IPS-18c (cell line): ENCODE results near the gene PRR12.
A peak's percentile ranks its signal among the peaks of the same experiment; 100 is the strongest.

Source experiments
- H3K4me3 ChIP-seq: 2 replicates; pipeline ENCODE4 v1.7.0; 2013; ENCODE audit warnings: low read depth, mild to moderate bottlenecking, low read length, moderate library complexity; ENCODE audit not compliant: insufficient read depth
- H3K9me3 ChIP-seq: one replicate; pipeline ENCODE4 v1.6.1; 2013; ENCODE audit warnings: mild to moderate bottlenecking, low read length, moderate library complexity; ENCODE audit not compliant: control insufficient read depth, insufficient read depth

Gene PRR12

DNA sequence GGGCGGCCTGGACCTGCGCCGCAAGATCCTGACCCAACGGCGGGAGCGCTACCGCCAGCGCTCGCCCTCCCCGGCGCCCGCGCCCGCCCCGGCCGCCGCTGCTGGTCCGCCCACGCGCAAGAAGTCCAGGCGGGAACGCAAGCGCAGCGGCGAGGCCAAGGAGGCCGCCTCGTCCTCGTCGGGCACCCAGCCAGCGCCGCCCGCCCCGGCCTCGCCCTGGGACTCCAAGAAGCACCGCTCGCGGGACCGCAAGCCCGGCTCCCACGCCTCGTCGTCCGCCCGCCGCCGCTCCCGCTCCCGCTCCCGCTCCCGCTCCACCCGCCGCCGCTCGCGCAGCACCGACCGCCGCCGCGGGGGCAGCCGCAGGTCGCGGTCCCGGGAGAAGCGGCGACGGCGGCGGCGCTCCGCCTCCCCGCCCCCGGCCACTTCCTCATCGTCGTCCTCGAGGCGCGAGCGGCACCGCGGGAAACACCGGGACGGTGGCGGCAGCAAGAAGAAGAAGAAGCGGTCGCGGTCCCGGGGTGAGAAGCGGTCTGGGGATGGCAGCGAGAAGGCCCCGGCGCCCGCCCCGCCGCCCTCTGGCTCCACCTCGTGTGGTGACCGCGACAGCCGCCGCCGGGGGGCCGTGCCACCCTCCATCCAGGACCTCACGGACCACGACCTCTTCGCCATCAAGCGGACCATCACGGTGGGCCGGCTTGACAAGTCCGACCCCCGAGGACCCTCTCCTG lies 61.0 kb downstream of the PRR12 start:
- no peaks in the 10 kb centered on the region for H3K9me3 ChIP-seq
- H3K4me3 ChIP-seq, result no peak overlapping the region

DNA sequence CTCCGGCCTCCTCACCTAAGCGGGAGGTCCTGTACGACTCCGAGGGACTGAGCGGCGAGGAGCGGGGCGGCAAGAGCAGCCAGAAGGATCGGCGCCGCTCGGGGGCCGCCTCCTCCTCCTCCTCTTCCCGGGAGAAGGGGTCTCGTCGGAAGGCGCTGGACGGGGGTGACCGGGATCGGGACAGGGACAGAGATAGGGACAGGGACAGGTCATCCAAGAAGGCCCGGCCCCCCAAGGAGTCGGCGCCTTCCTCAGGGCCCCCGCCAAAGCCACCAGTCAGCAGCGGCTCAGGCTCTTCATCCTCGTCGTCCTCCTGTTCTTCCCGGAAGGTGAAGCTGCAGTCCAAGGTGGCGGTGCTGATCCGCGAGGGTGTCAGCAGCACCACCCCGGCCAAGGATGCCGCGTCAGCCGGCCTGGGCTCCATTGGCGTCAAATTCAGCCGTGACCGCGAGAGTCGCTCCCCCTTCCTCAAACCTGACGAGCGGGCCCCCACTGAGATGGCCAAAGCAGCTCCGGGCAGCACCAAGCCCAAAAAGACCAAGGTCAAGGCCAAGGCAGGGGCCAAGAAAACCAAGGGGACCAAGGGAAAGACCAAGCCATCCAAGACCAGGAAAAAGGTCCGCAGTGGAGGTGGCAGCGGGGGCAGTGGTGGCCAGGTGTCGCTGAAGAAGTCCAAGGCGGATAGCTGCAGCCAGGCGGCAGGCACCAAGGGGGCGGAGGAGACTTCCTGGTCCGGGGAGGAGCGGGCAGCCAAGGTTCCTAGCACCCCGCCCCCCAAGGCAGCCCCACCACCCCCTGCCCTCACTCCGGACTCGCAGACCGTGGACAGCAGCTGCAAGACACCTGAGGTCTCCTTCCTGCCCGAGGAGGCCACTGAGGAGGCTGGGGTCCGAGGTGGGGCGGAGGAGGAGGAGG lies 61.8 kb downstream of the PRR12 start:
- H3K9me3 ChIP-seq, result no peaks in the 10 kb centered on the region
- H3K4me3 ChIP-seq, result no peak overlapping the region

DNA sequence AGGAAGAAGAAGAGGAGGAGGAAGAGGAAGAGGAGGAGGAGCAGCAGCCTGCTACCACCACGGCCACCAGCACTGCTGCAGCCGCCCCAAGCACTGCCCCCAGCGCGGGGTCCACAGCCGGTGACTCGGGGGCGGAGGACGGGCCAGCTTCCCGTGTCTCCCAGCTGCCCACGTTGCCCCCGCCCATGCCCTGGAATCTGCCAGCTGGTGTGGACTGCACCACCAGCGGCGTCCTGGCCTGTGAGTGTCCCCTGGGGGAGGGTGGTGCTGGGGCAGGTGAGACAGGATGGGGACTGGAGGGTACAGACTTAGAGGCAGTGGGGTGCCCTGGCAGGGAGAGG lies 62.5 kb downstream of the PRR12 start:
- Histone ChIP-seq H3K4me3 (no peak overlapping the region), H3K9me3 (no peaks in the 10 kb centered on the region)

DNA sequence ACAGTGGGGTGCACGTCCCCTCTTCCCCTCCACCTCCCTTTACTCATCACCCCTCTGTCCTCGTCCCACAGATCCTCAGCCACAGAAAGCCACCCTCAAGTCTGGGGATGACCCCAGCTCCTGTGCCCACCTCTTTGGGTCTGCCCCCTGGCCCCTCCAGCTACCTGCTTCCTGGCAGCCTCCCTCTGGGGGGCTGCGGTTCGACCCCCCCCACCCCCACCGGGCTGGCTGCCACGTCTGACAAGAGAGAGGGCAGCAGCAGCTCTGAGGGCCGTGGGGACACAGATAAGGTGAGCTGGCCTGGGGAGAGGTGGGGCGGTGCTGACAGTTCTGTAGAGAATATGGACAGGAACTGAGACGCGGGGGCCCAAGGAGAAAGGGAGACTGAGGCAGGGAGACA lies 63.6 kb downstream of the PRR12 start:
- Histone ChIP-seq H3K4me3 (no peak overlapping the region), H3K9me3 (no peaks in the 10 kb centered on the region)

DNA sequence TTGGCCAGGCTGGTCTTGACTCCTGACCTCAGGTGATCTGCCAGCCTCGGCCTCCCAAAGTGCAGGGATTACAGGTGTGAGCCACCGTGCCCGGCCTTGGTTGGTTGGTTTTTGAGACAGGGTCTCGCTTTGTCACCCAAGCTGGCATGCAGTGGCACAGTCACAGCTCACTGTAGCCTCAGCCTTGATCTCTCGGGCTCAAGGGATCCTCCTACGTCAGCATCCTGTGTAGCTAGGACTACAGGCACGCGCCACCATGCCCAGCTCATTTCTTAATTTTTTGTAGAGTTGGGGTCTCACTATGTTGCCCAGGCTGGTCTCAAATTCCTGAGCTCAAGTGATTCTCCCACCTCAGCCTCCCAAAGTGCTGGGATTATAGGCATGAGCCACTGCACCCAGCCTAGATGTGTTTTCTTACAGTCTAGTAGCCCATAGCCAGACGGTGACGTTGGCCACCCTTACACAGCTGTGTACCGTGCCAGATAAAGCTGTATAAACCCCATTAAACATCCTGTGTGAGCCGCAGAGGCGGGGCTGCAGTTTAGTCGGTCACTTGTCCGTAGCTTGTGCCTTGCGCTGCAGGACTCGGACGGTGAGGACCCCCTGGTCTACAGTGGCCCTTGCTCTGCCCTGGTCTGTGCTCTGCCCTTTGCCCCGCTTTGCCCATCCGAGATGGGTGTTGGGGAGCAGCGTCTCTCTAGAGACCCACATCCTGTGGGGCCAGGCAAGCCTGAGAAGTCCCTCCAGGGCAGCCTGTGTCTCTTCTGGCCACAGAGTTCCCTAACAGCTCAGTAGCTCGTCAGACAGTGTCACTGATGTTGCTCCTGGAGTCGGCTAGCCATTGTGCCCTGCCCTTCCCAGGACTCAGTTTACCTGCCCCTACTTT lies 64.8 kb downstream of the PRR12 start:
- no peaks in the 10 kb centered on the region for H3K9me3 ChIP-seq
- no peak overlapping the region for H3K4me3 ChIP-seq

DNA sequence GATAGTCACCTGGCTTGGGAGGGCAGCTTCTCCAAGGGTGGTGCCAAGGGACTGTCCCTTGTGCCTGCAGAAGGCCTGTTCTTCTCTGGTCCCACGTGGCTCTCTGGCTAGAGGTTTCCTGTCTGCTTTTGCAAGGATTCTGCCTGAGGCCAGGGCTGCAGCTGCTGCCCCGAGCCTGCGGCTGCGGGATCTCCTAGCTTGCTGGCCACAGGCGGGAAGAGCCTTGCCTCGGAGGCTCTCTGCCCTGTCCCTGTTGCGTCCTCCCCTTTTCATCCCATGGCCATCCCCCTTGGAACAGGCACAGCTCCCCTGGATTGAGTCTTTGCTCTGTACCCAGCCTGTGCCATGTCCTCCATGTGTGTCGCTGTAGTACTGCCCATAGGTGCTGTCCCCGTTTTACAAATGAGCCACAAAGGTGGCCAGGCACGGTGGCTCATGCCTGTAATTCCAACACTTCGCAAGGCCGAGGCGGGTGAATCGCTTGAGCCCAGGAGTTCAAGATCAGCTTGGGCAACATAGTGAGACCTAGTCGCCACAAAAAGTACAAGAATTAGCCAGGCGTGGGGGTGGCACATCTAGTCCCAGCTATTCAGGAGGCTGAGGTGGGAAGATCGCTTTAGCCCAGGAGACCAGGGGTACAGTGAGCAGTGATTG lies 65.6 kb downstream of the PRR12 start:
- Histone ChIP-seq H3K4me3 (no peak overlapping the region), H3K9me3 (no peaks in the 10 kb centered on the region)

DNA sequence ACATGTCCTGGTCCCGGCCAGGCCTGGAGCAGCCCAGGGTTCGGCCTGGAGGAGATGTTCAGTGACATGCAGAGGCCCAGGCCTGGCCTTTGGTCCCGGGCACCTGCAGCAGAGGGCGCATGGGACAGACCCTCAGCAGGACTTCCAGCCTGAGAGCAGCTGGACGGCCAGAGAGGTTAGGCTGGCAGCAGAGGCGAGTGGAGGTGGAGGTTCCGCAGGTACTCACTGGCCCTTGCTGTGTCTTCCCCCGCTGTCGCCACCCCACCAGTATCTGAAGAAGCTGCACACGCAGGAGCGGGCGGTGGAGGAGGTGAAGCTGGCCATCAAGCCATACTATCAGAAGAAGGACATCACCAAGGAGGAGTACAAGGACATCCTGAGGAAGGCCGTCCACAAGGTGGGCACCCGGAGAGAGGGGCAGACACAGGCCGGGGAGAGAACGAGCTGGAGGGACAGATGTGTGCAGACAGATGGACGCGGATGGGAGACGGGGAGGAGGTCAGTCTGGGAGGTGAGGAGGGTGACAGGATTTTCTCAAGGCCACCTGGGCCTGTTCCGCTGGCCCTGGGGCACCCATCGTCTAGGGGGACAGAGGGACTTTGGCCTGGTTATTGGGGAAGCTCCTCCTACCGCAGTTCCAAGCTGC lies 66.6 kb downstream of the PRR12 start:
- Histone ChIP-seq H3K4me3 (no peak overlapping the region), H3K9me3 (no peaks in the 10 kb centered on the region)

DNA sequence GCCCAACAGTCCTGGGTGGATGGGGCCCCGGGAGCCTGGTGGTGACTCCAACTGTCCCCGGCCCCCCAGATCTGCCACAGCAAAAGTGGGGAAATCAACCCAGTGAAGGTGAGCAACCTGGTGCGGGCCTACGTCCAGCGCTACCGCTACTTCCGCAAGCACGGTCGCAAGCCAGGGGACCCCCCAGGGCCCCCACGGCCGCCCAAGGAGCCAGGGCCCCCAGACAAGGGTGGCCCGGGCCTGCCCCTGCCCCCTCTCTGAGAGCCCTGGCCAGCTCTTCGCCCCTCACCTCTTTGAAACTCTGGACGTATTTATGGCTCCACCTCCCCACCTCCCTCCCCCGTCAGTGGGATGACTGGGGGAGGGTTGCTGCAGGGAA lies 67.1 kb downstream of the PRR12 start:
- no peak overlapping the region for H3K4me3 ChIP-seq
- H3K9me3 ChIP-seq, result no peaks in the 10 kb centered on the region

DNA sequence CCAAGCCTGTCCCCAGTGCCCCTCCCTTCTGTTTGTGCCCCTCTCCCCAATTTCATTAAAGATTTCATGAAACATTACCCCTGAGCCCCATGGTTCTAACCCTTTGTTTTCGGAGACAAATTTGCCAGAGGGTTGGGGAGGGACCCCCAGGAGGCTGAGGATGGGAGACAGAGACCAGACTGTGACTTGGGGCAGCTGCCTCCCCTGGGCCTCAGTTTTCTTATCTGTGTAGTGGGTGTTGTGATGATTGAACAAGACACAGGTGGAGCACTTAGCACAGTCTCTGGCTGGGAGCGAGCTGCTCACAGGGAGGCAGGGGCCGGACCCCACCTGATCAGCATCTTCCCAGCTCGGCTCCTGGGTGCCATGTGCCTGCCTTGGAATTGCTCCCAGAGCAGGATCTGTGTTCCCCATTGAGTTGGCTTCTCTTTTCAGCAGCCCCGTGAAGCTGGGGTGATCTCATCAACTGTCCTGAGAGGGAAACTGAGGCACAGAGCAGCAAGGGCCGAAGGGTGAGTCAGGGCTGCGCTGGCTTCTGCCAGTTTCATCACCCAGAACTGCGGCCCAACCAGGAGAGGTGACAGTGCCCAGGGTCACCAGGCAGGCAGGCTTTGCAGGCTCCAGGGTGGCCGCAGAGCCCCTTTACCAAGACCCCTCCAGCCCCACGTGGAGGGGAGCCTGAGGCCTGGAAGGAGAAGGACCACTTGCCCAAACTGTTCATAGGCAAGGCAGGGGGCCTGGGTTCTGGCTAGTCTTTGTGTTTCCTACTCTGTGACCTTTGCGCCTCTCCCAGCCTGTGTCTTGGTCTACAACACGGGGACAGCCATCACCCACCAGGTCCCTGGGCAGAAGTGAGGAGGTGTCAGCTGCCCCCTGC lies 67.8 kb downstream of the PRR12 start:
- Histone ChIP-seq H3K9me3 (no peaks in the 10 kb centered on the region), H3K4me3 (no peak overlapping the region)

DNA sequence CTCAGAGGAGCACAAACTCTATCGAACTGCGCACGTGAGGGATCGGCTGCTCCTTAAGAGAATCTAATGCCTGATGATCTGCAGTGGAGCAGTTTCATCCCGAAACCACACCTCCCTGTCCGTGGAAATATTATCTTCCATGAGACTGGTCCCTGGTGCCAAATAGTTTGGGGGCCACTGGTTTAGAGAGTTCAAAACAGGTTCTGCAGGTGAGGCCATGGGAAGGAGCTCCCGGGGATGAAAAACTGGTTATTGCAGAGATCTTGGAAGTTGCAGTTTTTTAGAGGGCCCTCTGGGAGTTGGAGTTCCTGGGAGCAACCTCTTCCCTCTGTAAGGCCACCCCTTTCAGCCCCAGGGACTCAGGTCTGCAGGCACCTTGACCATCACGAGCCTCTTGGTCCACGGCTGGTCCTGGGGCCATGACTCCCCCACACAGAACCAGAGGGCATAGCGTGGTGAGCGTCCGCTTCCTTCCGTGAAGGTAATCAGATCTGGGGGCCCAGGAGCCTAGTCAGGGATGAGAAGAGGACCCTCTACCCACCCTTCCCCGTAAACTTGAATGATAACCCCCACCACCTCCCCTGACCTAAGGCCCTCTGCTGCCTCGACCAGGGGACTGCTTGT lies 69.5 kb downstream of the PRR12 start:
- H3K9me3 ChIP-seq, result no peaks in the 10 kb centered on the region

DNA sequence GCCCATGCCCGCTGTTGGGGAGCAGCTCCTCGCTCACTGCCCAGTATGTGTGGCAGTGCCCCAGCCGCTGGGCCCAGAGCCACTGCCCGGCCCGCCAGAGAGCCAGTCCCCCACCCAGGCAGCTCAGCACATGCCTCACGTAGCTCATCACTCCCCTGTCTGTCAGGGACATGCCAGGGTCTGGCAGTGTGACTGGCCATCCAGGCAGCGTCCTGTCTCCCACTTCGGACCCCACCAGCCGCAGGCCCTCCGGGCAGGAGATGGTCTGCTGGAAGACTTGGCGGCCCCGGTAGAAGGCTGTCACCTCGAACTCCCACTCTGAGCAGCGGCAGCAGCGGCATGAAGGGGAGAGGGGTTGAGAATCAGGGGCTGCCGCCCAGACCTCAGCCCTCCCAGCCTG lies 71.0 kb downstream of the PRR12 start:
- no peak overlapping the region for H3K4me3 ChIP-seq
- H3K9me3 ChIP-seq, result no peaks in the 10 kb centered on the region

More for the DNA sequence above, 69.5 kb downstream of the PRR12 start:
- no peak overlapping the region for H3K4me3 ChIP-seq

DNA sequence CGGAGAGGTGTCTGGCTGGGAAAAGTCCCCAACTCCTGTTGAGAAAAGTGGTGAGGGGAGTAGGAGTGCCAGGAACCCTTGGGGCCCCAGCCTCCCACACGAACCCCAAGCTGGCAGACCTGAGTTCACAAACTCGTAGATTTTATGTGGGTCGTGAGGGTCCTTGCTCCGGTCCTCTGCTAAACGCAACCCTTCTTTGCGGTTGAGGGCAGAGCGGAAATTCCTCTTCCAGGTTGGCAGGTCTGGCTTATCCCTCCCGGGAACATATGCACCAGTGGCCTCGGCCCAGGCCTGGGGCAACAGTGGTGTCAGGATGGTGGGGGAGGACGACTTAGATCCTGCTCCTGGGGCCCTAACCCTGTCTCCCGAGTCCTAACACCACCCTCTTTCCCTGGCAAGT lies 72.2 kb downstream of the PRR12 start:
- no peaks in the 10 kb centered on the region for H3K9me3 ChIP-seq
- no peak overlapping the region for H3K4me3 ChIP-seq

DNA sequence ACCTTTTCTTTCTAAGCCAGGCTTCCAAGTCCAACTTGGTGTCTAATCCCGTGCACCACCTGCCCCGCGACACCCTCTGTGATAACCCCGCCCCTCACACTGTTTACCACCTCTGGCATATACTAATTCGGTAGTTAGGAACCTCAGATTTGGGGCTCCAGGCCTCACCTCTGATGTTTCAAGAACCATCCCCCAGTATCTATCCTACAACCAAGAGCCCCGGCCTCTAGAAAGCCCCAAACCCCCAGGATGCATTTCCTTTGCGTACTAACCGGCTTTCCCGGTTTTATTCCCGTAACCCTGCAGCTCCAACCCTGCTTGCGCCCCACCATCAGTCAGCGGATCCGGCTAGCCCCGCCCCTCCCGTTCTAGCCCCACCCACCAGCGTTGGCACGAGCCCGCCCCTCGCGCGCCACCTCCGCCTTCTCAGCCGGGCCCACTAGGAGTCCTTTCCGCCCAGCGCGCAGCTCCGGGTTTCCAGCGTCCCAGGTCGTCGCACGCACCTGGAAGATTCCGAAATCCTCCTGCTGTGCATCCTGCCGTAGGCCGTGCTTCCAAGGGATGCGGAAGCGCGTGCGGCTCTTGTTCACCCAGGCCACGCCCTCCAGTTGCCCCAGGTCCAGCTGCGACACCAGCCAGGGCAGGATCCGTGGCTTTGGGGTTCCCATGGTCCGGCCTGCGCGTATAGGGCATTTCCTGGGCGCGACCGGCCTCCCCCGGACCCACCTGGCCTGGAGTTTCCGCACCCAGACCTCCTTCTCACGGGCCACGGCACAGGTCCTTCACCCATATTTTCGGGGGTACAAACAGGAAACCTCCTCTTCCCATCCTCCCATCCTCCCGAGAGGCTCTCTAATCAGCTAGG lies 73.4 kb downstream of the PRR12 start:
- H3K9me3 ChIP-seq, result no peaks in the 10 kb centered on the region
- H3K4me3 ChIP-seq, result peak overlapping the region; percentile 83

DNA sequence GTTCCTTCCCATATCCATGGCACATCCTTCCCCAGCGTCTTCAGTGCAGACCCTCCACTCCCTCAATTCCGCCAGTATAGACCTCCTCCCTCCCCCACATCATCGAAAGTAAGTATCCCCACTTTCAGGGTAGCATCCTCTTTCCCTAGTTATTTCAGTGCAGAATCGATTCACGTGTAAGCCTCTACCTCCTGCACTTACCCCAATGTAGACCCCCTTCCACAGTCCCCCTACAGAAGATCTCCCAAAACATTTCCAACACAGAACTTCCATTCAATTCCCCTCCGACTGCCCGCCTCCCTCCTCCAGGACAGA lies 74.0 kb downstream of the PRR12 start:
- peak overlapping the region; percentile 83 for H3K4me3 ChIP-seq

More for the DNA sequence above, 74.0 kb downstream of the PRR12 start:
- H3K9me3 ChIP-seq, result no peaks in the 10 kb centered on the region
